OCI-LY3 (cell line): Measurements from ENCODE around the gene OR7C1.

ENCODE experiments used
- EZH2phosphoT487 ChIP-seq: fragments of 200-600 bp; shearing (Covaris generic); IDR thresholded peaks from 2 replicates; pipeline ENCODE4 v1.6.1; 2018; ENCODE audit warnings: antibody characterized with exemption, mixed run types, low read depth
- TF ChIP-seq, protein P1 (sequence below): fragments of 200-600, 300-600 bp; sonication (generic); IDR thresholded peaks from 2 replicates; pipeline ENCODE4 v1.5.1; 2014; ENCODE audit warnings: antibody characterized with exemption, low read length, low read depth

DNA sequence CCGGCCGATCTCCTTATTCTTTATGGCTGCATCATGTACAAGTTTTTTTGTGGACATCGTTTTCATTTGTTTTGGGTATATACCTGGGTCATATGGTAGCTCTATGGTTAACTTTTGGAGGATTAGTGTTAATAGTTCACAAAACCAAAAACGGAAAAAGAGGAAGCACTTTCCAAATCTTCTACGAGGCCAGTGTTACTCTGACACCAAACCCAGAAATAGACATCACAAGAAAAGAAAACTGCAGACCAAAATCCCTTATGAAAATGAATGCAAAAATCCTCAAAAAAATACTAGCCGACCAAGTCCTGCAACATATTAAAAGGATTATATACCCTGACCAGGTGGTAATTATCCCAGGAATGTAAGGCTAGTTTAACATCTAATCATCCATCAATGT, 86.4 kb downstream of the OR7C1 start:
- TF ChIP-seq, protein P1, sequence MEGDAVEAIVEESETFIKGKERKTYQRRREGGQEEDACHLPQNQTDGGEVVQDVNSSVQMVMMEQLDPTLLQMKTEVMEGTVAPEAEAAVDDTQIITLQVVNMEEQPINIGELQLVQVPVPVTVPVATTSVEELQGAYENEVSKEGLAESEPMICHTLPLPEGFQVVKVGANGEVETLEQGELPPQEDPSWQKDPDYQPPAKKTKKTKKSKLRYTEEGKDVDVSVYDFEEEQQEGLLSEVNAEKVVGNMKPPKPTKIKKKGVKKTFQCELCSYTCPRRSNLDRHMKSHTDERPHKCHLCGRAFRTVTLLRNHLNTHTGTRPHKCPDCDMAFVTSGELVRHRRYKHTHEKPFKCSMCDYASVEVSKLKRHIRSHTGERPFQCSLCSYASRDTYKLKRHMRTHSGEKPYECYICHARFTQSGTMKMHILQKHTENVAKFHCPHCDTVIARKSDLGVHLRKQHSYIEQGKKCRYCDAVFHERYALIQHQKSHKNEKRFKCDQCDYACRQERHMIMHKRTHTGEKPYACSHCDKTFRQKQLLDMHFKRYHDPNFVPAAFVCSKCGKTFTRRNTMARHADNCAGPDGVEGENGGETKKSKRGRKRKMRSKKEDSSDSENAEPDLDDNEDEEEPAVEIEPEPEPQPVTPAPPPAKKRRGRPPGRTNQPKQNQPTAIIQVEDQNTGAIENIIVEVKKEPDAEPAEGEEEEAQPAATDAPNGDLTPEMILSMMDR, result no peak
- TF ChIP-seq EZH2phosphoT487, result no peak
